Sciatic nerve (tissue), 2 donors: ENCODE results near the gene ABTB2. TPM values are rescaled to one million over a fixed set of nuclear protein-coding genes. Genes with fewer than 3 reads are reported as not detected.
"Not testable (repeated sequence)": the region's sequence is repeated elsewhere in the genome, so short reads cannot be mapped to it uniquely, and the experiment has no call there.

ENCODE experiments used
- ATAC-seq: fragments of 200-7000 bp; cut with Tn5 transposase; one replicate; pipeline ENCODE4 v1.9.1; 2020; ENCODE audit warnings: mild to moderate bottlenecking, moderate library complexity
- DNase-seq: peaks from one replicate; pipeline ENCODE4 v3.0.0-alpha.2; 2020; ENCODE audit warnings: low spot score
- intact Hi-C: fragments of 100-400 bp; cut with DNase I; formaldehyde crosslinking; loops from one replicate; pipeline ENCODE4 v1.14.2; 2022
- total RNA-seq: library from RNA; stranded (reverse); fragmentation: NEBNext Ultra II Directional; extraction: Animal tissue kit (Norgen Biotek cat#: 25700); gene quantifications from one replicate; pipeline ENCODE4 v1.2.1, GENCODE V29; 2021
- donor health status: DM: no; HTN: no; CAD: no.
- donor health status: DM: no; HTN: no; CAD: no.

ABTB2 gene
- total RNA-seq, 1 donor from 2014 or later = 10.5 TPM

DNA sequence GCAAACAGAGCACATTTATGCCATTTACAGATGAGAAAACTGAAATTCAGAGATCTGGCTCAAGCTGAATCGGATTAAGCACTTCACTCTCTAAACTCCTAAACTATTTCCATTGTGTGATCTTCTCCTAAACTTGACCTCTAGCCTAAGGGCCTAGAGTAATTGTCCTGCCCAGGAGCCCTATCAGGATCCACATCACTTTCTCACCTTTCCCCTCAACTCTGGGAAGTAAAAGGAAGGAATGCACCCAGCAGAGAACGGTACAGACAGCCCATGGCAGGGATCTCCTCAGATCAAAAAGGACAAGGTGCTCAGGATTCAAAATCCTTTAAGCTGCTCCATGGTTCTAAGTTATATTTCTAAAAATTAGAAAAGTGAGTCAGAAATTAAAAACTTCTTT lies 102.7 kb downstream of the ABTB2 start:
- intact Hi-C loops = no loop called here
- DNase-seq (no peak), ATAC-seq (no peak)

GRCh38 chr11:34254011-34254410 lies 103.8 kb downstream of the ABTB2 start:
- ATAC-seq = no peak
- intact Hi-C loops = no loop called here
- DNase-seq = no peak

GRCh38 chr11:34252651-34253050 lies 105.2 kb downstream of the ABTB2 start:
- ATAC-seq (no peak), DNase-seq (no peak)
- intact Hi-C loops = no loop called here

DNA sequence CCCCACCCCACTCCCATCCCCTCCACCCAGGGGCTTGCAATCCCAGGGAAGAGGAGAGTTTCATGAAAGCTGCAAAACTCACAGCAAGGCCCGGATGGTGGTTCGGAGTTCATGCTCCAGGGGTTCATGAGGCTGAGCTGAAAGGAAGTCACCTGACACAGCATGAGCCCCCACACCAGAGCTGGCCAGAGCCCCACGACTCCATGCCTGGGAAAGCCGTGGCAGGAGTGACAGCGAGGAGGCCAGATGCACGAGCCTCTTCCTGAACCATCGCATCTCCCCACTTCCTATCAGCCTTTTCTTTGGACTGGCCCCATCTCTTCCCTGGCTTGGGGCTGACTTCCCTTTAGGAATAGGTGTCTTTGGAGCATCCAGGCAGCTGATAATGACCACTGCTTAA lies 105.8 kb downstream of the ABTB2 start:
- DNase-seq (no peak), ATAC-seq (no peak)
- intact Hi-C loops = no loop called here

- peak; percentile 14 for ATAC-seq
These were observed 106.2 kb downstream of the ABTB2 start for GRCh38 chr11:34251589-34251980.

DNA sequence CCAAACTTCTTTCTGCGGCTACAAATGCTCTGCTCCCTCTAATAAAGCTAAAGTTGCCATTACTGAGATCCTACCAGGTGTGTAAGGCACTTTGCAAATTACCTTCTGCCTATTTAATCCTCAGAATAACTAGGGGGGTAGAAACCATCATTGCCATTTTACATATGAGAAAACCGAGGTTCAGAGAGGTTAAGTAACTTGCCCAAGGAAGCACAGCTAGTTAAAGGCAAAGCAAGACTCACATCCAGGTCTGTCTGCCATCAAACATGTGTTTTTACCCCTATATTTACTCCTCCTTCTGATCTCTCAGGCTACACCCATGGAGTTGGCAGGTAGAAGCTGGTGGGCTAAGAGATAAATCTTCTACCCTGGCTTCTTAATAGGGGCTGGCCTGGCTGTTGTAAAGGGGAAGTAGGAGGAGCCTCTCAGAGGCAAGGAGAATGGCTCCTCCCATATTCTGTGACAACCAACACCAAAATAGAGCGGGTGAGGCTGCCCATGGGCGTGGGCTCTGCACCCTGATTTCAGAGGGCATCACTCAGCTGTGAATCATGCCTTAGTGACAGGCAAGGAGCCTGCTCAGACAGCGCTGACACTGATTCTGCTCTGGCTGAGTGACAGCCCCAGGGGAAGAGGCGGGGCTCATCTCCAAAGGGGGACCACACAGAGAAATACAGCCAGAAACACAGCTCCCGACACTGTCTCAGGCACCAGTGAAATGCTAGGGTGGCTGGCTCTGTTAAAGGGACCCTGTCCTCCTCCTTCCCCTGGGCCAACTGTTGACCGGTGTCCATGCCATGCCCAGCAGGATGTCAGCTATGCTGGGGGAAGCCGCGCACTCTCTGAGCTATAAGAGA lies 106.8 kb downstream of the ABTB2 start:
- DNase-seq (peak; percentile 72), ATAC-seq (peak; percentile 47)
- intact Hi-C loops = no loop called here

More at GRCh38 chr11:34251589-34251980, 106.2 kb downstream of the ABTB2 start:
- DNase-seq = no peak
- intact Hi-C loops = no loop called here

DNA sequence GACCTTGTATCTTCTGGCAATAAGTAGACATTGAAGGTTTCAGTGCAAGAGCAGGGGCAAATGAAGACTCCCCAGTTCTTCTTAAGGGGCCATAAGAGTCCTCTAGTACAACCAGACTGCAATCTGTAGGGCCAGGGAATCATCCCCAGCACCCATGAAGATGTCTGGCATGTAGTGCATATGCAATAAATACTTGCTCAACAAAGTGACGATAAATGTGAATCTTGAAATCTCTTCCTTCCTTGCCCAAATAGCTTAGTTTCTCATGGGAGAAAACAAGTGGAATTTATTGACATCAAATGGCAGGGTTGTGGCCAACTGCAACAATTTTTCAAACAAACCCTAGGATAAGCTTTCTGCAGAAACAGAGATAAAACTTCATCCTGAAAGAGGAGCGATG lies 107.6 kb downstream of the ABTB2 start:
- DNase-seq (no peak), ATAC-seq (no peak)
- intact Hi-C loops = no loop called here

GRCh38 chr11:34249439-34249838 lies 108.4 kb downstream of the ABTB2 start:
- intact Hi-C loops = no loop called here
- peak; percentile 87 for ATAC-seq
- DNase-seq = no peak

- intact Hi-C loops, DNase-seq, ATAC-seq: not testable (repeated sequence)
These were observed 111.3 kb downstream of the ABTB2 start for GRCh38 chr11:34246511-34246910.

DNA sequence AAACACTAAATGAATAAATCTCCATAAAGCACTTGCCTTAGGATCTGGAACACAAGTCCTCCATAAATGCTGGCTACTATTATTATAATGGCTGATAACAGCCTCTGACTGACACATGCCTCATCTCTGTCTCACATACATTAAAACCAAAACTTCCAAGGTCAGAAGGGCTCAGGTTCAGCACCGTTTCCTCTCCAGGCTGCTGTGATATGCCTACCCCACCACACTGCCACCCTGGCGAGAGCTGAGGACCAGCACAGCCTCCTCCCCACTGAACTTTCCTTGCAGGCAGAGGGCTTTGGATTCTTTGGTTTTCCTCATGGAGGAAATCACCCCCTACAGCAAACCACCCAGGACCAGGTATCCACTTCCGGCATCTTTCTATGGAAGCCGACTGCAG lies 112.8 kb downstream of the ABTB2 start:
- intact Hi-C loops = no loop called here
- DNase-seq (no peak), ATAC-seq (no peak)

- intact Hi-C loops = no loop called here
- peak; percentile 67 for ATAC-seq
These were observed 114.0 kb downstream of the ABTB2 start for GRCh38 chr11:34243600-34244464.

GRCh38 chr11:34242037-34242625 lies 115.7 kb downstream of the ABTB2 start:
- intact Hi-C loops = no loop called here
- ATAC-seq (no peak), DNase-seq (no peak)

More at GRCh38 chr11:34243600-34244464, 114.0 kb downstream of the ABTB2 start:
- no peak for DNase-seq

DNA sequence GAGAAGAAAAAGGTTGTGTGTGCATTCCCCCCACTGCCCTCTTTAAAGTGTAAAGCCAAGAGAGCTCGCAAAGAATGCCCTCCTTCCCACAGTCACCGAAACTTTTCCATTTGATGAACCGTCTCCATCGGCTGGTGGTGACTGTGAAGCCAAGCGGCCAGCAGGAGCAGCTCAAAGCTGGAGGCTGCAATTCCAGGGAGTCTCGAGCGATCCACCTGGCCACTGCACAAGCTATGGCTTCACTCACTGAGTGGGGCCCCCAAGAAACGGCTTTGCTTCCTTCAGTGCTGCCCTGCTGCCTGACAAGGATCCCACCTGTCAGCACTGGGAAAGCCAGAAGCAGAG lies 117.7 kb downstream of the ABTB2 start:
- DNase-seq = no peak
- ATAC-seq = no peak
- intact Hi-C loops = no loop called here

DNA sequence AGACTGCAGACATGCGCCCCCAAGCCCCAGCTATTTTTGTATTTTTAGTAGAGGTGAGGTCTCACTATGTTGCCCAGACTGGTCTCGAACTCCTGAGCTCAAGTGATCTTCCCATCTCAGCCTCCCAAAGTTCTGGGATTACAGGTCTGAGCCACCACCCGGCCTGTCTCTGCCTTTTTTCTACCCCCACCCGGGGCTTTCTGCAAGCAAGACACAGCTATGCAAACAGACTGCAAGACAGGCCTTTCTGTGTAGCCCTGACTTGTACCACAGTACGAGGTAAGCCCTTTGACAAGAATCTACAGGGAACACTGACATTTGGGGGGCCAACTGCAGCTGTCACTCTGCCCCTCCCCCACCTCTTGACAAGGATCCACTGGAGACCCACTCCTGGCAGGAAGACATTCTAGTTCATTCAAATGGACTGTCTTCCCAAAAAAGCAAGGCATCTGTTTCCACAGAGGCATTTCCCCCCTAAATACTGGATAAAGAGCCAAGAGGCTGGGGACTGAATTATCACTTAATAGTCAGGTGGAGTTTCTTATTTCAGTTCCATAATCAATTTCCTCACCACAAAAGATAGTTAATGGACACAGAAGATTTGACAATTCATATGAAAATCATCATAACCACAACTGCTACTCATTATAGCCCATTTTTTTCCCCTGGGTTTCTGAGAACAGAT lies 118.2 kb downstream of the ABTB2 start:
- intact Hi-C loops = no loop called here
- ATAC-seq = no peak
- no peak for DNase-seq

DNA sequence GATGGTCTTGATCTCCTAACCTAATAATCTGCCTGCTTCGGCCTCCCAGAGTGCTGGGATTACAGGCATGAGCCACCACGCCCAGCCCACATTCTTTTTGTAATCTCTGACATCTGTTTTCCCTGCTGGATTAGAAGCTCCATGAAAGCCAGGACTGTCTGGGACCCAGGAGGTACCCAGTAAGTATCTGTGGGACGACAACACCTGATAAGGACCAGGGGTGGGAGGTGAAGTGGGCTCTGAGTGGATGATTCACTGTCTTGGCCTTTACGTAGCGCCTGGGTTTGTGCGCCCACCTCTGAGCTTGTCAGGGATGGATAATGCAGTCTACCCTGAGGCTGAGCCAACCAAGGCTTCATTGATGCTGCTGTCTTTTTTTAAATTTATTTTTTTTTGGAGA lies 118.8 kb downstream of the ABTB2 start:
- intact Hi-C loops = no loop called here
- no peak for DNase-seq
- no peak for ATAC-seq

GRCh38 chr11:34238533-34238932 lies 119.3 kb downstream of the ABTB2 start:
- ATAC-seq (no peak), DNase-seq (no peak)
- intact Hi-C loops = no loop called here

GRCh38 chr11:34236572-34236971 lies 121.2 kb downstream of the ABTB2 start:
- ATAC-seq (no peak), DNase-seq (no peak)
- intact Hi-C loops = no loop called here

GRCh38 chr11:34235591-34236071 lies 122.2 kb downstream of the ABTB2 start:
- intact Hi-C loops = no loop called here
- no peak for ATAC-seq
- no peak for DNase-seq

DNA sequence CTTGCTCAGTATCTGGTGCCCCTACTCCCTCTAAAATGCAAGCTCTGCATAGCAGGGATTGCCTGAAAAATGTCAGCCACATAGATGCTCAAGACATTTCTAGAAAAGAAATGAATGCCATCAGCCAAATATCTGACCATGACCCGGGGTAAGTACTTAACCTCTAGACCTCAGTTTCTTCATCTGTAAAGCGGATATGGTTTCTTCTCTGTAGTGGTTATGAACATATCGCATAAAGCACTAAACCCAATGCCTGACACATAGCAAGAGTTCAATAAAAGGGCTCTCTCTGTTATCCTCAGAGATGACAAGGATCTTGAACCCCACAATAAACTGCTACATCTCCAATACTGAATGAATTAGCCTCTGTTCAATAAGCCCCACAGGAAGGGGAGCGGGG lies 122.6 kb downstream of the ABTB2 start:
- DNase-seq (no peak), ATAC-seq (no peak)
- intact Hi-C loops = no loop called here
